Omental fat pad (tissue), 4 donors: Measurements from ENCODE around the gene SLX4. TPM values are rescaled to one million over a fixed set of nuclear protein-coding genes. Genes with fewer than 3 reads are reported as not detected.
"Not testable (repeated sequence)": the region's sequence is repeated elsewhere in the genome, so short reads cannot be mapped to it uniquely, and the experiment has no call there.

Experiments
- ATAC-seq: fragments of 150-250 bp; one replicate; pipeline ENCODE4 v1.9.1; 2016; ENCODE audit warnings: mild to moderate bottlenecking, moderate library complexity; ENCODE audit not compliant: low FRiP score
- DNase-seq: peaks from one replicate; pipeline ENCODE4 v3.0.0-alpha.2; 2019; ENCODE audit warnings: low spot score
- CTCF ChIP-seq, 3 donors: fragments of 450-650 bp; IDR thresholded peaks; one replicate each; pipeline ENCODE4 v1.5.1; 2016 to 2017; ENCODE audit warnings: antibody characterized with exemption in 3 of 3, mild to moderate bottlenecking in 3 of 3, moderate library complexity in 2 of 3
- total RNA-seq, 4 donors: library from RNA; depleted of rRNA; stranded (reverse); fragments of >200 nt; gene quantifications; one replicate each; pipeline ENCODE4 v1.1.0, GENCODE V29; 2016

SLX4 gene
- total RNA-seq, 4 donors from 2014 or later: 2.9 to 4.4 (median 3.3) TPM

- ATAC-seq: no peak
- DNase-seq: no peak
- no peak for TF ChIP-seq CTCF (IDR thresholded peaks at IDR 0.05)
Measured at GRCh38 chr16:3618769-3619141, 7.3 kb upstream of the SLX4 start.

GRCh38 chr16:3612510-3613466, 1.4 kb upstream of the SLX4 start:
- ATAC-seq (no peak), DNase-seq (no peak)
- no peak for TF ChIP-seq CTCF (IDR thresholded peaks at IDR 0.05)

- ATAC-seq (peak; percentile 22), DNase-seq (no peak)
- TF ChIP-seq CTCF (IDR thresholded peaks at IDR 0.05): no peak
Measured at GRCh38 chr16:3610698-3611145, 684 bp downstream of the SLX4 start.

GRCh38 chr16:3609895-3610697, 1.3 kb downstream of the SLX4 start:
- ATAC-seq (no peak), DNase-seq (no peak)
- no peak for TF ChIP-seq CTCF (IDR thresholded peaks at IDR 0.05)

- ATAC-seq, DNase-seq: not testable (repeated sequence)
Measured at GRCh38 chr16:3608976-3609375, 2.4 kb downstream of the SLX4 start.

GRCh38 chr16:3608069-3608468, 3.3 kb downstream of the SLX4 start:
- no peak for TF ChIP-seq CTCF (IDR thresholded peaks at IDR 0.05)
- DNase-seq: no peak
- no peak for ATAC-seq

GRCh38 chr16:3607634-3608033, 3.8 kb downstream of the SLX4 start:
- TF ChIP-seq CTCF (IDR thresholded peaks at IDR 0.05): no peak
- no peak for ATAC-seq
- no peak for DNase-seq
